Bone marrow (tissue), 2 donors: ENCODE measurements around the gene RAD51B.

Experiments used
- DNase-seq, 2 donors: peaks; one replicate each; lab custom pipeline; 2025; lab: John Stamatoyannopoulos, UW

RAD51B gene

GRCh38 chr14:68441542-68441941 is 622.0 kb downstream of the RAD51B start:
- DNase-seq, result no peak

DNA sequence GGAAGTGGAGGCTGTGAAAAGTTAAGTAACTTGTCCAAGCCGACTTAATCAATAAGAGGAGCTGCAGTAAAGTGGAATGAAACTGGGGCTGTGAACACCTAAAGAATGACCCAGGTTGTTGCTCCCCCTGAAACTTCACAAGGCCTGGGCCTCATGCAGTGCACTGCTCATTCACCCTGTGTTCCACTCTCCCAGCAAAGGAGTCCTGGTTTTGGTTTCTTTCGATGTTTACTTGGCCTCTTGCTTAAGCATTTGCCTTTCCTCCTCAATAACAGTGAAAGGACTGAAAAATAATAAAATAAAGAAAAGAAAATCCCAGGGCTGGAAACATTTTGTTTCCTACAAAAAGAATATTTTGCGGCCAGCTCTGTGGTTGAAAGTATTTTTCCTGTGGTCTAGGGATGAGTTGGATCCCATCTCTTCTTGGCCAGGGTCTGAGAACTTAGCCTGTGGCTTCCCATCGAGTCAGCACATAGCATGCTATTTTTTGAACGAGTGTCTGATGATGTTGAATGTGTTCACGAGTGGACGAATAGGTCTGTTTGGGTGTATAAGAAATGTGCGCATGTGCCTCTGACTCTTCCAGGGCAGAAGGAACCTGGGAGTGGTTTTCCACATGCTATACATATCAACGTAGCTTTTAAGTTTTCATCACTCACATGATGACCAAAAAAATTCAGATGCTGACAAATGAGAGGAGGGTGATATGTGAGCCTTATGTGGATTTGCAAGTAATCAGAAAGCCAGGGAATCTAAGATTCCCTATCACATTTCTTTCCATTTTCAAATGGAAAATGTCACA is 623.5 kb downstream of the RAD51B start:
- DNase-seq, result no peak

DNA sequence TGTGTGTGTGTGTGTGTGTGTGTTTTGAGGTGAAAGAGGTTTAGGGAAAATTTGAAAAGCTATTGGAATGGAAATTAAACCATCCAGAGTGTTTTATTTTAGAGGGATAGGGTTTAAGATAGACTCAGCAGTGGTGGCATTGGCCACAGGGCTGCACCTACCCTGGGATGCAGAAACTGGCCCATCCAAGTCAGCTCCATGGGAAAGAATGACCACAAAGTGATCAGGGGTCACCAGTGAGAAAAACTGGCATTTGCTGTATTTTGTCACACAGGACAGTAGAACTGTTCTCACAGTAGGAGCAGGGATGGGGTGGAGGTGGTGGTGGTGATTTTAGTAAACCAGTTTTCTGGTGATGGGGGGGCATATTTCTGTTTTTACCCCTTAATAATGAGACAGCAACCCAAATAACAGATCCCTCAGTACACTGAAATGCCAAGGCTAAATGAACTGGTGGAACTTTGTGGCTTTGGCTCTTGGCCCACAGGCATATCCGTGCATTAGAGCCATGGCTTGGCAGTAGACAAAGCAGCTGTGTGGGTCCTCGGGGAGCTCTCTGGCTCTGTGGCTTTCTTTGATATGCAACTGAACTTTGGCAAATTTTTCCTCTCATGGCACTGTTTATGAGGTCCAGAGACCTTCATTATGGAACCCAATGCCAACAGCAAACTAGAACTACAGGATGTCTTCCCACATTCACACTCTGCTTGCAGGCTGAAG is 625.0 kb downstream of the RAD51B start:
- DNase-seq, result no peak

GRCh38 chr14:68446243-68447040 is 626.9 kb downstream of the RAD51B start:
- no peak for DNase-seq

GRCh38 chr14:68447581-68448251 is 628.1 kb downstream of the RAD51B start:
- DNase-seq, result no peak

DNA sequence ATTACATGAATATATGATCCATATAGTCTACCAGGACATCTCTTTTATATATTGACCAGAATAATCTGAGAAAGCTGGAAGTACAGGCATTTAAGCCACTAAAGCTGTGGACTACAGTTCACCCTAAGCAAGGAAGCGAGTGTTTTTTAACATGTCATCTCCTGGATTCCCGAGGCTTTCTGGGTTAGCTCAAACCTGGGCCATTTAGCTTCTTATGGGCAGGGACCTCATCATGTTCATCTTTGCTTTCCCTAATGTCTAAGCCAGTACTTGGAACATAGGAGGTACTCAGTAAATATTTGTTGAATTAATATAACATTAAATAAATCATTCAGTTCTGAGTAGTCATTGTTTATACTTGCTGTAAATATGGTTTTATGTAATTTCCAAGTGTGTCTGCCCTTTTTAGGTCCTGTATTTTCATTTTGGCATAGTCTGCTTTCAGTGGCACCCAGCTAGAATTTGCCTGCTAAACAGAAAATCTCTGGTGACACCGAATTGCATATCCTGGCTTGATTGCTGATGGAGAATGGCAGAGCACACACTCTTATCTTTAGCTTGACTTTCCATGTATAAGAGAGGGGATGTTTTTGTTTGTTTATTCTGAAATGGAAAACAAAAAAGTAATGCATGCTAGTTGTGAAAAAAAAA is 628.8 kb downstream of the RAD51B start:
- no peak for DNase-seq

GRCh38 chr14:68449561-68450181 is 630.1 kb downstream of the RAD51B start:
- no peak for DNase-seq

- no peak for DNase-seq
These were observed 631.0 kb downstream of the RAD51B start for GRCh38 chr14:68450391-68451120.

DNA sequence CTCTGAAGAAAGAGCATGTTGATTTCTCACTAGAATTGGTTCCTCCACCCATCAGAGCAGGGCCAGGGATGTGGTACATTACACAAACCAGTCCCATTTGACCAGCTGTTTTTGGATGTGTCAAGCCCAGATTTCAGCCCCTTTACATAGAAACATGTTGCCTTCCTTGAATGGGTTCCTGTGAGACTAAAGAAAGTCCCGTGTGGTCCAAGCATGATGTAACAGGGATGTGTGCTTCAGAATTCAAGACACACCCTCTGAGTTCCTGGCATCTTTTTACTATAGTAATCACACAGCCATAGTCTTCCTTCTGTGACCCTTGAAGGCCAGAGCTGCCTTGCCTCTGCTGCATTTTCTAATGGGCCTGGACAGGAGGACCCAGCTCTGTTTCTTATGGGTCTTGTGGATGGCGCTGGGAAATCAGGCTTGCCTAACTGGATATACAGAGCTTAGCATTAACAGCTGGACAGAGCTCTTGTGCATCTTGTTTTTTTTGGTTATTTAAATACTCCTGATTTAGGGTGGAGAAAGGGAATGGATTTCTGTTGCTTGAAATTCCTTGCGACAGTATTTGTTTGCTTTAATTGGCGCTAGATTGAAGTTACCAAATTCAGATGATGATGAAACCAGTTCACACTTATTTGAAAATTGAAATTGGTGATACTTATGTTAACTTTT is 632.3 kb downstream of the RAD51B start:
- DNase-seq, result no peak

- no peak for DNase-seq
These were observed 638.7 kb downstream of the RAD51B start for GRCh38 chr14:68458253-68458652.

GRCh38 chr14:68458840-68459469 is 639.4 kb downstream of the RAD51B start:
- DNase-seq, result no peak

DNA sequence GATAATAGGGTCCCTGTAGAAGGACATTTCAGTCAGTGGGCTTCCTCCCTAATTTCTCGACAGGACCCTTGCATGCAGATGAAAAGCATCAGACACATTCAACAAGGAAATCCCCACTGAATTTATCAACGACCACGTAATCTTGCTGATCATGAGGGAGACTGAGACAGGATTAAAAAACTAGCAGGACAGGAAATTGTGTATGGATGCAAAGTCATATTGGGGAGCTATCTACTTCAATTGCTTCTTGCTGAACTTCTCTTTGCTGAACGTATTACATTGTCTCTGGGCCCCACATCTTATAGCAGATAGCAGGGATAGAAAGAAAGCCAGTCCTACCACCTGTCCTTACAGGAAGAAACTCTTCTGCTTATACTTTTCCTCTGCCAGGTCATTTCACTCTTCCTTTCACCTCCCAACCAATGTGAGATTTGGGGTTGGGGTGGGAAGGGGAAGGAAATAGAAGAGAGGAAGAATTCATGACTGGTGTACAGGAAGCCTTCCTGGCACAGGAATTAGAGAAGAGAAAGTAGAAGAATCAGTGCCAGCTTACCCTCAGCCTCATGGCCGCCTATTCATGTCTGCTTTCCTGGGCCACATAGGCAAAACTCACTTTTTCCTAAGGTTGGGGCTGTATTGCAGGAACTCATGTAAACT is 640.0 kb downstream of the RAD51B start:
- no peak for DNase-seq

GRCh38 chr14:68460541-68460940 is 641.0 kb downstream of the RAD51B start:
- no peak for DNase-seq

DNA sequence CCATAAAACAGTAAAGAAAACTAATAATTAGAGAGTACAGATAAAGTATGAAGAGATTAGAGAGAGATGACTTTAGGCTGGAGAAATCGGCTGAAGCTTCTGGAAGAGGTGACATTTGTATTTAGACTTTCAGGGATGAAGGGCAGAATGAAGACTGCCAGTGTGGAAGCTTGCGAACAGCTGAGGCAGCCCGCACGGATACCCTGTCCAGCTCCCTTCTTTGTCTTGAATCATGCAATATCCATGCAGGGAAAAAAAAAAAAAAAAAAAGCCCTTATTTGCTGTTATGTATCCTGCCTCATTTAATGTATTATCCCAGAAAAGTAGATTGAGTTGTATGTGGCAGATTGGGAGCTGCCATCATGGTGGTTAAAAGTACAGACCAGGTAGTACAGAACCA is 641.5 kb downstream of the RAD51B start:
- no peak for DNase-seq

- DNase-seq, result no peak
These were observed 643.1 kb downstream of the RAD51B start for GRCh38 chr14:68462683-68463082.

DNA sequence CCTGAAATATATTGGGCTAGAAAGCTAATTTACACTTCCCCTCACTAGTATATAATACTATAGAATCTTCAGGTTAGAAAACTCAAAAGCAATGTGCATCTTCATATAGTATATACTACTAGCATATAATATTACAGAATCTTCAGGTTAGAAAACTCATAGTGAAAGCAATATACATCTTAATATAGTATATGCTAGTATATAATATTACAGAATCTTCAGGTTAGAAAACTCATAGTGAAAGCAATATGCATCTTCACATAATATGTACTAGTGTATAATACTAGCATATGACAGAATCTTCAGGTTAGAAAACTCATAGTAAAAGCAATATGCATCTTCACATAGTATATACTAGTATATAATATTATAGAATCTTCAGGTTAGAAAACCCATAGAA is 643.7 kb downstream of the RAD51B start:
- DNase-seq, result no peak

DNA sequence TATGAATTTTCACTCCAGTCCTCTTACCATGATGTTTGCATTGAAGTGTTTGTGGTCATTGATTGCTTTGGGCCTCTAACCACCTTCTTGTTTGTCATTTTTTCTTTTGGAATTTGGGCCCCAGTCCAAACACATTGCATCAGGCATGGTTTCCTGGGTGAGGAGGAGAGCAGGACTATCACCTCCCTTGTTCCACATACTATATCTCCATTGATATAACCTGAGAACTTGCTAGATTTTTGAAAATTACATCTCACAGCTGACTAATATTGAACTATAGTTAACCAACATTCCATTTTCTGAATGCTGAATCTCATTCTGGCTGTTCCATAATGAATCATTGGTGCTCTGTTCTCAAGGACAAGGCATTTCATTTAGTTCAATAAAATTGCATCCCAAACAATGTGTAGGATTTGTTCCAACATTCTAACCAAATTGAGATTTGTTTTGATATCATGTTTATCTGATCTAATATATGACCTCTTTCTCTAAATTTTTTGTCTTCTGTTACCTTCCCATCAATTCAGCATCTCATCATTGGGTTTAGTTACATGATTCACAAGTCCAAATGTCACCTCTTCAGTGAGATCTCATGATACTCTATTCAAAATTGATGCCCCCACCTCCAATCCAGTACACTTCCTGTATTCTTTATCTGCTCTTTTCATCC is 644.3 kb downstream of the RAD51B start:
- DNase-seq, result no peak

DNA sequence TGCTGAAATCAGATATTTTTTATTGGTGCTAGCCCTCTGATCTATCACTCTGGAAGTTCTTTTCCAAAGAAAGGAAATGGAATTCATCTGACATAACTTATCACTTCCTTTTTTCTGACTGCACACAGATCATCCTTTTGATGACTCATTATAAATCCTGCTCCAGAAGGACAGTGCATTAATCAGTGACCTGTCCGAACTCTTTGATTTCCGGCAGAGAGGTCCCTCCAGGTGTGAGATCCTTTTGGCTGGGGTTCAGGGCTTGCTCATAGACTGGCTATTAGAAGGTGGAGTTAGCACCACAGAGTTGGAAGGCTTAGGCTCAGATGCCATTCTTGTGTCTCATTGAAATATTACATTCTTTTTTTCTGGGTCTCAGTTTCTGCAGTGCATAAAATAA is 645.1 kb downstream of the RAD51B start:
- DNase-seq, result no peak
